Lung (tissue), 12 donors: ENCODE measurements around the gene SLC18A2. TPM values are rescaled to one million over a fixed set of nuclear protein-coding genes. Genes with fewer than 3 reads are reported as not detected.
"Not testable (repeated sequence)": the region's sequence is repeated elsewhere in the genome, so short reads cannot be mapped to it uniquely, and the experiment has no call there.

ENCODE experiments used
- ATAC-seq: fragments of 200-7000 bp; cut with Tn5 transposase; one replicate; pipeline ENCODE4 v1.9.1; 2020; ENCODE audit warnings: moderate number of reproducible peaks; ENCODE audit not compliant: insufficient read depth, low FRiP score
- DNase-seq, 3 donors: peaks; one replicate each; pipeline ENCODE4 v3.0.0-alpha.2; 2013 to 2017
- H3K27ac ChIP-seq, 2 donors: one replicate each; pipeline ENCODE4 v1.5.1; 2013; ENCODE audit warnings: mild to moderate bottlenecking in 2 of 2, moderate library complexity in 2 of 2, control low read depth in 1 of 2, inconsistent platforms in 1 of 2, low read depth in 1 of 2, low read length in 1 of 2
- H3K27me3 ChIP-seq, 3 donors: one replicate each; pipeline ENCODE4 v1.5.1; 2013; ENCODE audit warnings: low read length in 2 of 3; ENCODE audit not compliant: control insufficient read depth in 3 of 3, insufficient read depth in 3 of 3
- H3K36me3 ChIP-seq, 4 donors: one replicate each; pipeline ENCODE4 v1.5.1; 2013; ENCODE audit warnings: low read length in 4 of 4, mild to moderate bottlenecking in 1 of 4, moderate library complexity in 1 of 4; ENCODE audit not compliant: control insufficient read depth in 4 of 4, insufficient read depth in 4 of 4
- H3K4me1 ChIP-seq, 5 donors: one replicate each; pipeline ENCODE4 v1.5.1; 2013; ENCODE audit warnings: low read length in 5 of 5, mild to moderate bottlenecking in 2 of 5, moderate library complexity in 1 of 5; ENCODE audit not compliant: control insufficient read depth in 5 of 5, insufficient read depth in 5 of 5
- H3K4me3 ChIP-seq: one replicate; pipeline ENCODE4 v1.5.1; 2013; ENCODE audit warnings: mild to moderate bottlenecking, control low read depth, moderate library complexity
- H3K9ac ChIP-seq, 2 donors: one replicate each; pipeline ENCODE4 v1.5.1; 2013; ENCODE audit warnings: low read length in 2 of 2, control low read depth in 1 of 2; ENCODE audit not compliant: insufficient read depth in 1 of 2
- H3K9me3 ChIP-seq, 4 donors: one replicate each; pipeline ENCODE4 v1.5.1; 2013; ENCODE audit warnings: low read length in 3 of 4, mild to moderate bottlenecking in 1 of 4, moderate library complexity in 1 of 4; ENCODE audit not compliant: control insufficient read depth in 4 of 4, insufficient read depth in 3 of 4
- WGBS, 2 donors: extraction: QIAGEN DNeasy Blood & Tissue Kit; methylation state at CpG; one replicate each; pipeline ENCODE4 v1.1.7; 2013; 5-methylcytosine and 5-hydroxymethylcytosine counted together
- polyA plus RNA-seq, 2 donors: library from polyadenylated mRNA; stranded (reverse); fragments of 200-250 nt; gene quantifications; one replicate each; pipeline ENCODE4 v1.2.1, GENCODE V29; 2013
- total RNA-seq, 2 donors: library from RNA; depleted of rRNA in 1 of 2; stranded (reverse); fragments of >200 nt in 1 of 2; gene quantifications; one replicate each; pipeline ENCODE4 v1.2.1, GENCODE V29; 2014 to 2021
- TF ChIP-seq, protein P1 (sequence below): IDR thresholded peaks from 2 replicates; pipeline ENCODE4 v1.5.1; 2012; ENCODE audit warnings: mild to moderate bottlenecking; ENCODE audit errors: control extremely low read depth, extremely low read depth
- donor health status: control.
- donor health status: control.
- donor health status: Bipolar disorder and iron deficiency.
- donor health status: healthy.
- donor health status: DM: yes; HTN: yes; CAD: no.

Gene SLC18A2
- total and polyA plus RNA-seq, 4 donors, result 0.21 to 3.7 (median 0.65) TPM

DNA sequence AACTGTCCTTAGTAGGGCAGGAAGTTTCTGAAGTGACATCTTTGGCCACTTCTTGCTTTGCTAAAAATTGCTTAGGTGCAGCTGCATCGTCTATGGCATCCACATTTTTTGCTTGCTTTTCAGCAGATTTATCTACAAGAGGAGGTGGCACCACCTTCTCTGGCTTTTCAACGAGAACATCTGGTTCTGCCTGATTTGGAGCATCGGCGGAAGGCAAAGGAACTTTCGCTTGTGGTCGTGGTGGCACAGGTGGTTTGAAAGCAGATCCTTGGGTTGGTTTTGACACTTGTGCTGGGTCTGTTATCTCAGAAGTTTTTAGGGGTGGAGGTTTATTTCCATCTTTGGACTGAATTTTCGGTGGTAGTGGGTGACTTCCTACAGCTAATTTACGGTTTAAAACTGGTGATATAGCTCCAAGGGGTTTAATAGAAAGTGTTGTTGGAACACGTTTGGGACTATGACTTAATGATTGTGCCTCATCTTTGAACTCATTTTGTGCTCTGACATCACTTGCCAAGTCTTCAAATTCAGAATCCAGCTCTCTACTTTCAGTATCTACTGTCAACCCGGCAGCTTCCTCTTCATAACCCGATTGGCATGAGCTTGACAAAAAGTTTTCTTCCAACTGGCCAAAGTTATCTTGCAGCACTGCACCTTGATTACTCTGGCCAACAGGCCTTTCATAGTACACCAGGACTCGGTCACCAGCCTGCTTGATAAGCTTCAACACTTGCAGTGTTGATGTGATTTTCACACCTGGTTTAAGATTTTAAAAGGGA is 44.0 kb downstream of the SLC18A2 start:
- TF ChIP-seq, protein P1, sequence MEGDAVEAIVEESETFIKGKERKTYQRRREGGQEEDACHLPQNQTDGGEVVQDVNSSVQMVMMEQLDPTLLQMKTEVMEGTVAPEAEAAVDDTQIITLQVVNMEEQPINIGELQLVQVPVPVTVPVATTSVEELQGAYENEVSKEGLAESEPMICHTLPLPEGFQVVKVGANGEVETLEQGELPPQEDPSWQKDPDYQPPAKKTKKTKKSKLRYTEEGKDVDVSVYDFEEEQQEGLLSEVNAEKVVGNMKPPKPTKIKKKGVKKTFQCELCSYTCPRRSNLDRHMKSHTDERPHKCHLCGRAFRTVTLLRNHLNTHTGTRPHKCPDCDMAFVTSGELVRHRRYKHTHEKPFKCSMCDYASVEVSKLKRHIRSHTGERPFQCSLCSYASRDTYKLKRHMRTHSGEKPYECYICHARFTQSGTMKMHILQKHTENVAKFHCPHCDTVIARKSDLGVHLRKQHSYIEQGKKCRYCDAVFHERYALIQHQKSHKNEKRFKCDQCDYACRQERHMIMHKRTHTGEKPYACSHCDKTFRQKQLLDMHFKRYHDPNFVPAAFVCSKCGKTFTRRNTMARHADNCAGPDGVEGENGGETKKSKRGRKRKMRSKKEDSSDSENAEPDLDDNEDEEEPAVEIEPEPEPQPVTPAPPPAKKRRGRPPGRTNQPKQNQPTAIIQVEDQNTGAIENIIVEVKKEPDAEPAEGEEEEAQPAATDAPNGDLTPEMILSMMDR, result no peak
- WGBS, 2 donors, result 89 to 91% methylated on average over 12 of the region's 12 CpGs
- H3K9me3 ChIP-seq, result no peaks in the 10 kb centered on the region
- H3K4me3 ChIP-seq, result no peak overlapping the region
- no peak overlapping the region for H3K9ac ChIP-seq
- no peak for ATAC-seq
- H3K27ac ChIP-seq, result no peak overlapping the region
- peaks cover 15 to 24% (median 19%) of the 10 kb centered on the region in 4 donors for H3K36me3 ChIP-seq
- no peak for DNase-seq
- H3K27me3 ChIP-seq, result no peaks in the 10 kb centered on the region
- H3K4me1 ChIP-seq, result no peaks in the 10 kb centered on the region

DNA sequence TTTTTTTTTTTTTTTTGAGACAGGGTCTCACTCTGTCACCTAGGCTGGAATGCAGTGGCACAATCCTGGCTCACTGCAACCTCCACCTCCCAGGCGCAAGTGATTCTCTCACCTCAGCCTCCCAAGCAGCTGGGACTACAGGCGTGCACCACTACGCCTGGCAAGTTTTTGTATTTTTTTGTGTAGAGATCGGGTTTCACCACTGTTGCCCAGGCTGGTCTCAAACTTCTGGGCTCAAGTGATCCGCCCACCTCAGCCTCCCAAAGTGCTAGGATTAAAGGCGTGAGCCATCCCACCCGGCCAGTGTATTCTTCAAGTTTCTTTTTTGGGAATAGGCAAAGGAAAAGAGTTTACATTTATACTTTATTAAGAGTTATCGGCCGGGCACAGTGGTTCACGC is 50.0 kb downstream of the SLC18A2 start:
- not testable (repeated sequence) for H3K9me3 ChIP-seq, H3K27me3 ChIP-seq, ATAC-seq, H3K4me3 ChIP-seq, H3K27ac ChIP-seq, H3K4me1 ChIP-seq, DNase-seq, H3K9ac ChIP-seq, H3K36me3 ChIP-seq
- 97 to 98% methylated on average over 10 of the region's 10 CpGs for WGBS, 2 donors

DNA sequence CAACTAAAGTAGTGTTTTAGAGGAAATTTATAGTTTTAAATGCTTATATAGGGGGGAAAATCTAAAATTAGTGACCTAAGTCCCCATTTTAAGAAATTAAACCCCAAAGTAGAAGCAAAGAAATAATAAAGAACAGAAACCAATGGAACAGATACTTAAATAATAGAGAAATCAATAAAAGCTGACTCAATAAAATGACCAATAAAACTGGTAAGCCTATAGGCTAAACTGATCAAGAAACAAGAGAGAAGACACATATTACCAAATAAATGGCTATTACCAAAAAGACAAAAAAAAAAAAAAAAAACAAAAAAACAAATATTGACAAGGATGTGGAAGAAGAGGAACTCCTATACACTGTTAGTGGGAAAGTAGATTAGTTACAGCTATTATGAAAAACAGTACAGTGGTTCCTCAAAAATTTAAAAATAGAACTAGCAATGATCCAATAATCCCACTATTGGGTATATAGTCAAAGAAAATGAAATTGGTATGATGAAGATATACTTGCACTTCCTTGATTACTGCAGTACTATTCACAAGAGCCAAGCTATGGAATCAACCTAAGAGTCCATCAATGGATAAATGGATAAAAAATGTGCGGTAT is 53.2 kb downstream of the SLC18A2 start:
- Histone ChIP-seq H3K27me3 (no peaks in the 10 kb centered on the region), H3K9ac (no peak overlapping the region), H3K4me1 (peaks cover 0 to 1% (median 0%) of the 10 kb centered on the region in 5 donors), H3K9me3 (no peaks in the 10 kb centered on the region), H3K36me3 (peaks cover 0 to 8% (median 4%) of the 10 kb centered on the region in 4 donors), H3K27ac (no peak overlapping the region), H3K4me3 (no peak overlapping the region)
- no peak for DNase-seq
- WGBS, 2 donors, result 94 to 98% methylated on average over 1 of the region's 1 CpG
- TF ChIP-seq, protein P1, result no peak
- ATAC-seq, result no peak

DNA sequence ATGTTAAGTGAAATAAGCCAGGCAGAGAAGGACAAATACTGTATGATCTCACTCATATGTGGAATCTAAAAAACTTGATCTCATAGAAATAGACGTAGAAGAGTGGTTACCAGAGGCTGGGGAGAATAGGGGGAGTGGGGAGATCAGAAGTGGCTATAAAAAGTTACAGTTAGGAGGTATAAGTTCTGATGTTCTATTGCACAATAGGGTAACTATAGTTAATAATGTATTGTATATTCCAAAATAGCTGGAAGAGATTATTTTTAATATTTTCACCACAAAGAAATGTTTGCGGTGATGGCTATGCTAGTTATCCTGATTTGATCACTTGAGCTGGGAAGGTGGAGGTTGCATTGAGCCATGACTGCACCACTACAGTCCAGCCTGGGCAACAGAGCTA is 53.8 kb downstream of the SLC18A2 start:
- H3K9ac ChIP-seq, result no peak overlapping the region
- DNase-seq, result no peak

More for the DNA sequence above, 53.8 kb downstream of the SLC18A2 start:
- Histone ChIP-seq H3K27ac (no peak overlapping the region), H3K4me1 (peaks cover 0 to 1% (median 0%) of the 10 kb centered on the region in 5 donors), H3K4me3 (no peak overlapping the region), H3K27me3 (no peaks in the 10 kb centered on the region), H3K9me3 (peaks cover 0 to 2% (median 0%) of the 10 kb centered on the region in 4 donors), H3K36me3 (peaks cover 0 to 3% (median under 1%) of the 10 kb centered on the region in 4 donors)
- WGBS, 2 donors, result 97% methylated on average over 2 of the region's 2 CpGs
- TF ChIP-seq, protein P1, result no peak
- no peak for ATAC-seq
